HFF-Myc (cell line): ENCODE measurements around the gene HLA-C.
"Not testable (repeated sequence)": the region's sequence is repeated elsewhere in the genome, so short reads cannot be mapped to it uniquely, and the experiment has no call there.

Experiments used
- DNase-seq: peaks from one replicate; pipeline ENCODE4 v3.0.0-alpha.2; 2011; ENCODE audit warnings: low read depth; ENCODE audit errors: extremely low read depth
- H3K4me3 ChIP-seq: replicated peaks from 2 replicates; pipeline ENCODE4 v1.5.1; 2011; ENCODE audit warnings: low read depth, mild to moderate bottlenecking, control low read depth, low read length
- CTCF ChIP-seq: IDR thresholded peaks from 2 replicates; pipeline ENCODE4 v1.5.1; 2012; ENCODE audit warnings: mild to moderate bottlenecking, low read depth, low read length, control low read depth; ENCODE audit errors: missing control alignments

HLA-C gene

GRCh38 chr6:31265926-31266325 lies 6.0 kb downstream of the HLA-C start:
- DNase-seq: no peak
- no peak overlapping the region for H3K4me3 ChIP-seq

GRCh38 chr6:31263346-31263933 lies 8.5 kb downstream of the HLA-C start:
- DNase-seq, H3K4me3 ChIP-seq: not testable (repeated sequence)

More at GRCh38 chr6:31265926-31266325, 6.0 kb downstream of the HLA-C start:
- TF ChIP-seq CTCF: no peak

- not testable (repeated sequence) for DNase-seq
These were observed 11.9 kb downstream of the HLA-C start for GRCh38 chr6:31259995-31260394.

GRCh38 chr6:31252625-31253024 lies 19.3 kb downstream of the HLA-C start:
- no peak overlapping the region for H3K4me3 ChIP-seq
- no peak for TF ChIP-seq CTCF
- no peak for DNase-seq

More at GRCh38 chr6:31259995-31260394, 11.9 kb downstream of the HLA-C start:
- H3K4me3 ChIP-seq: not testable (repeated sequence)

- no peak for TF ChIP-seq CTCF
- no peak for DNase-seq
- no peak overlapping the region for H3K4me3 ChIP-seq
These were observed 20.6 kb downstream of the HLA-C start for GRCh38 chr6:31251261-31251660.

GRCh38 chr6:31249184-31249583 lies 22.7 kb downstream of the HLA-C start:
- no peak for TF ChIP-seq CTCF
- DNase-seq: no peak
- no peak overlapping the region for H3K4me3 ChIP-seq

GRCh38 chr6:31247813-31248212 lies 24.1 kb downstream of the HLA-C start:
- TF ChIP-seq CTCF: no peak
- H3K4me3 ChIP-seq: no peak overlapping the region
- no peak for DNase-seq

- no peak overlapping the region for H3K4me3 ChIP-seq
- peak; percentile 49 for DNase-seq
- TF ChIP-seq CTCF: no peak
These were observed 25.8 kb downstream of the HLA-C start for GRCh38 chr6:31246051-31246521.
